Endodermal cell (in vitro differentiated cells): Measurements from ENCODE around the gene HAND1. TPM values are rescaled to one million over a fixed set of nuclear protein-coding genes. Genes with fewer than 3 reads are reported as not detected.
"Not testable (repeated sequence)": the region's sequence is repeated elsewhere in the genome, so short reads cannot be mapped to it uniquely, and the experiment has no call there.

Experiments used
- DNase-seq: peaks from one replicate; pipeline ENCODE4 v3.0.0-alpha.2; 2017
- H3K27ac ChIP-seq: 2 replicates; pipeline ENCODE4 v1.5.1; 2013; ENCODE audit warnings: mild to moderate bottlenecking, low read depth, low read length, moderate library complexity
- H3K27me3 ChIP-seq: 2 replicates; pipeline ENCODE4 v1.6.1; 2013; ENCODE audit warnings: mild to moderate bottlenecking, low read length, moderate library complexity; ENCODE audit not compliant: insufficient read depth, control insufficient read depth, poor library complexity, severe bottlenecking
- H3K36me3 ChIP-seq: 2 replicates; pipeline ENCODE4 v1.7.0; 2013; ENCODE audit warnings: mild to moderate bottlenecking, low read length, moderate library complexity; ENCODE audit not compliant: control insufficient read depth, insufficient read depth
- H3K4me1 ChIP-seq: one replicate; pipeline ENCODE4 v1.7.0; 2013; ENCODE audit warnings: low read length; ENCODE audit not compliant: control insufficient read depth, insufficient read depth
- H3K4me3 ChIP-seq: 2 replicates; pipeline ENCODE4 v1.5.1; 2013; ENCODE audit warnings: mild to moderate bottlenecking, low read length, moderate library complexity
- H3K9ac ChIP-seq: 2 replicates; pipeline ENCODE4 v1.6.1; 2013; ENCODE audit warnings: mild to moderate bottlenecking, low read length, moderate library complexity; ENCODE audit not compliant: poor library complexity, severe bottlenecking; ENCODE audit errors: extremely low read depth
- H3K9me3 ChIP-seq: 2 replicates; pipeline ENCODE4 v1.6.1; 2013; ENCODE audit warnings: mild to moderate bottlenecking, low read length, moderate library complexity; ENCODE audit not compliant: control insufficient read depth
- H3K27ac Mint-ChIP-seq: 2 replicates; pipeline ENCODE4 v1.8.0; 2020; ENCODE audit warnings: mixed read lengths
- H3K27me3 Mint-ChIP-seq: 2 replicates; pipeline ENCODE4 v1.8.0; 2021; ENCODE audit warnings: mild to moderate bottlenecking, mixed read lengths; ENCODE audit not compliant: insufficient read depth
- H3K36me3 Mint-ChIP-seq: 2 replicates; pipeline ENCODE4 v1.8.0; 2020; ENCODE audit warnings: low read depth, mixed read lengths
- H3K4me1 Mint-ChIP-seq: 2 replicates; pipeline ENCODE4 v1.8.0; 2020; ENCODE audit warnings: mixed read lengths
- H3K4me3 Mint-ChIP-seq: 2 replicates; pipeline ENCODE4 v1.8.0; 2020; ENCODE audit warnings: mild to moderate bottlenecking, moderate library complexity, mixed read lengths
- H3K9me3 Mint-ChIP-seq: 2 replicates; pipeline ENCODE4 v1.8.0; 2020; ENCODE audit warnings: mild to moderate bottlenecking, mixed read lengths
- WGBS, 2 experiments: methylation state at CpG; one replicate each; pipeline versions ENCODE4 v1.1.5 to v1.1.7; 2013; ENCODE audit warnings: missing lambda C conversion rate in 2 of 2, mixed read lengths in 1 of 2; ENCODE audit not compliant: insufficient coverage in 1 of 2, insufficient read length in 1 of 2; 5-methylcytosine and 5-hydroxymethylcytosine counted together
- total RNA-seq, 2 donors: library from RNA; stranded (reverse); fragmentation: NEBNext Ultra II Directional in 1 of 2; extraction: Animal tissue kit (Norgen Biotek cat#: 25700) in 1 of 2; gene quantifications; 2 replicates in 1 of 2; 3 replicates in 1 of 2; pipeline ENCODE4 v1.2.1, GENCODE V29; 2021
- TF ChIP-seq, protein P1 (sequence below): fragments of 200-600 bp; sonication (generic); conservative IDR thresholded peaks from 2 replicates; pipeline ENCODE4 v1.5.0; 2021; ENCODE audit warnings: antibody characterized with exemption, mild to moderate bottlenecking

Gene HAND1
- total RNA-seq, 2 donors from 2014 or later, result not detected

DNA sequence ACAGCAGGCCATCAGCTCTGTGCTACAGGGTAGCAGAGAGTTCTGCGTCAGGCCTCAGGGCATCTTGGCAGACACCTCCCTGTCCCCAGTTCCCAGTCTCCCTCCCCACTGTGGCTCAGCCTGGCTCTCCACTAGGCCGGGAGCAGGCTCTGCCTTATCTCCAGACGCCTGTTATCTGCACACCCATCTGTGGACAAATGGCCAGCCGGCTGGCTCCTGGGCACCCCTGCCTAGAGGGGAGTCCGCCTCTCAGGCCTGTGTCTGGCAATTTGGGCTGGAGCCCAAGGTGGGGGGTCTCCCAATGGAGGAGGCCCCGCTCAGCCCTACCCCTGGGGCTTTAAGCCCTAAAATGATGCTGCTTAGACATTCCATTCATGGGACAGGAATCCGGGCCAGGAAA lies 39.2 kb upstream of the HAND1 start:
- H3K27me3 ChIP-seq, result no peaks in the 10 kb centered on the region
- H3K27ac ChIP-seq, result no peak overlapping the region
- H3K4me3 Mint-ChIP-seq, result no peak overlapping the region
- no peak overlapping the region for H3K4me3 ChIP-seq
- H3K27ac Mint-ChIP-seq, result no peak overlapping the region
- no peak overlapping the region for H3K9ac ChIP-seq
- H3K4me1 ChIP-seq, result peaks cover 15% of the 10 kb centered on the region
- DNase-seq, result no peak
- no peaks in the 10 kb centered on the region for H3K9me3 Mint-ChIP-seq
- no peaks in the 10 kb centered on the region for H3K9me3 ChIP-seq
- peaks cover 18% of the 10 kb centered on the region for H3K27me3 Mint-ChIP-seq
- TF ChIP-seq, protein P1, sequence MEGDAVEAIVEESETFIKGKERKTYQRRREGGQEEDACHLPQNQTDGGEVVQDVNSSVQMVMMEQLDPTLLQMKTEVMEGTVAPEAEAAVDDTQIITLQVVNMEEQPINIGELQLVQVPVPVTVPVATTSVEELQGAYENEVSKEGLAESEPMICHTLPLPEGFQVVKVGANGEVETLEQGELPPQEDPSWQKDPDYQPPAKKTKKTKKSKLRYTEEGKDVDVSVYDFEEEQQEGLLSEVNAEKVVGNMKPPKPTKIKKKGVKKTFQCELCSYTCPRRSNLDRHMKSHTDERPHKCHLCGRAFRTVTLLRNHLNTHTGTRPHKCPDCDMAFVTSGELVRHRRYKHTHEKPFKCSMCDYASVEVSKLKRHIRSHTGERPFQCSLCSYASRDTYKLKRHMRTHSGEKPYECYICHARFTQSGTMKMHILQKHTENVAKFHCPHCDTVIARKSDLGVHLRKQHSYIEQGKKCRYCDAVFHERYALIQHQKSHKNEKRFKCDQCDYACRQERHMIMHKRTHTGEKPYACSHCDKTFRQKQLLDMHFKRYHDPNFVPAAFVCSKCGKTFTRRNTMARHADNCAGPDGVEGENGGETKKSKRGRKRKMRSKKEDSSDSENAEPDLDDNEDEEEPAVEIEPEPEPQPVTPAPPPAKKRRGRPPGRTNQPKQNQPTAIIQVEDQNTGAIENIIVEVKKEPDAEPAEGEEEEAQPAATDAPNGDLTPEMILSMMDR, result no peak
- 68 to 89% methylated on average over 4 to 7 of the region's 7 CpGs for WGBS, 2 experiments
- H3K4me1 Mint-ChIP-seq, result peaks cover 34% of the 10 kb centered on the region
- H3K36me3 ChIP-seq, result no peaks in the 10 kb centered on the region
- H3K36me3 Mint-ChIP-seq, result no peaks in the 10 kb centered on the region

DNA sequence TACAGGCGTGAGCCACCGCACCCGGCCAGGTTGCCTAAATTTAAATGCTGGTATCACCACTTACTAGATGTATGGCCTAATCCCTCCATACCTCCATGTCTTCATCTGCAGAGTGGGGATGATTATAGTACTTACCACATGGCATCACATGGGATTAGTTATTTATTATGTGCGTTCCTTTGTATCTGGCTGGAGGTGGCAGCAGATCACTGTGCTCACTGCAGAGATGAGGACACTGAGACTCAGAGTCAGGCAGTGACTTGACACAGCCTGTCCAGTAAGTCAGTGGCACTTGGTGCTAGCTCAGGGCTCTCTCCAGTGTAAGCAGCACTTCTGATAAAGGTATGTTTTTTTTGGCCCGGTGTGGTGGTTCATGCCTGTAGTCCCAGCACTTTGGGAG lies 38.4 kb upstream of the HAND1 start:
- no peaks in the 10 kb centered on the region for H3K36me3 ChIP-seq
- H3K9me3 ChIP-seq, result no peaks in the 10 kb centered on the region
- no peak for DNase-seq
- no peaks in the 10 kb centered on the region for H3K27me3 ChIP-seq
- peaks cover 10% of the 10 kb centered on the region for H3K4me1 ChIP-seq
- Mint-ChIP-seq H3K27me3 (peaks cover 18% of the 10 kb centered on the region), H3K4me3 (no peak overlapping the region), H3K9me3 (no peaks in the 10 kb centered on the region), H3K36me3 (no peaks in the 10 kb centered on the region), H3K4me1 (peaks cover 28% of the 10 kb centered on the region), H3K27ac (no peak overlapping the region)
- H3K4me3 ChIP-seq, result no peak overlapping the region
- no peak overlapping the region for H3K9ac ChIP-seq
- H3K27ac ChIP-seq, result no peak overlapping the region
- TF ChIP-seq, protein P1, result no peak
- WGBS, 2 experiments, result 89 to 94% methylated on average over 5 of the region's 5 CpGs

DNA sequence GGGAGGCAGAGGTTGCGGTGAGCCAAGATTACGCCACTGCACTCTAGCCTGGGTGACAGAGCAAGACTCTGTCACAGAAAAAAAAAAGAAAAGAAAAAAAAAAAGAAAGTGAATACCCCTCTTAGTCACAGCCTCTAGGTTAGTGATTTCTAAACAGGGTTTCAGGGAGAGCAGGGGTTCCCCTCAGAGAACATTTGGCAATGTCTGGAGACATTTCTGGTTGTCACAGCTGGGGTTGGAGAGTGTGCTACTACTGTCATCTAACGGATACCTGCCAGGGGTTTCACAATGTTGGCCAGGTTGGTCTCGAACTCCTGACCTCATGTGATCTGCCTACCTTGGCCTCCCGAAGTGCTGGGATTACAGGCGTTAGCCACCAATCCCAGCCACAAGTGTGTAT lies 37.5 kb upstream of the HAND1 start:
- H3K27ac Mint-ChIP-seq, H3K9me3 Mint-ChIP-seq: not testable (repeated sequence)
- 82 to 86% methylated on average over 4 to 6 of the region's 6 CpGs for WGBS, 2 experiments

DNA sequence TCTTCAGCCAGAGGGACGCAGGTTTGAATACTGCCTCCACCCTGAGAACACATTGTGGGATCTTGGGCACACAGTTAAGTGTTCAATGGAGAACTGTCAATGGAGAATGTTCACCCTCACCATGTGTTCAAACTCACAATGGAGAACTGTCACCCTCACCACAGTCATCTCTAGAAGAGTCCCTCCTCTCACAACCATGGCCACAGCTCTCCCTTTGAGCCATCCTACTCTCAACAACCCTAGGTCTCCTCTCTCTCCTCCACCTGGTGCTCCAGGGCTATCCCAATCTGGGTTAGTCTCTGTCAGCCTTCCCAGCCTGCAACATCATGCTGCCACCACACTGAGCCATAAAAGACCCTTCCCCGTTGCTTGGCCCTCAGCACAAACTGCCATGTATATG lies 36.3 kb upstream of the HAND1 start:
- Histone ChIP-seq H3K27me3 (no peaks in the 10 kb centered on the region), H3K4me1 (peaks cover 7% of the 10 kb centered on the region), H3K36me3 (no peaks in the 10 kb centered on the region), H3K4me3 (no peak overlapping the region), H3K9ac (no peak overlapping the region), H3K27ac (no peak overlapping the region), H3K9me3 (no peaks in the 10 kb centered on the region)
- no peak for DNase-seq
- H3K27ac Mint-ChIP-seq, result no peak overlapping the region
- peaks cover 22% of the 10 kb centered on the region for H3K4me1 Mint-ChIP-seq
- H3K4me3 Mint-ChIP-seq, result no peak overlapping the region
- TF ChIP-seq, protein P1, result no peak
- WGBS, 2 experiments, result 80 to 94% methylated on average over 1 to 2 of the region's 2 CpGs
- peaks cover 14% of the 10 kb centered on the region for H3K27me3 Mint-ChIP-seq
- no peaks in the 10 kb centered on the region for H3K9me3 Mint-ChIP-seq
- H3K36me3 Mint-ChIP-seq, result no peaks in the 10 kb centered on the region

More for the DNA sequence above, 37.5 kb upstream of the HAND1 start:
- not testable (repeated sequence) for H3K27me3 ChIP-seq, H3K9ac ChIP-seq, H3K4me1 ChIP-seq, H3K4me3 ChIP-seq, H3K9me3 ChIP-seq, H3K27ac ChIP-seq, H3K4me3 Mint-ChIP-seq, H3K36me3 ChIP-seq, H3K36me3 Mint-ChIP-seq
- H3K4me1 Mint-ChIP-seq, result peaks cover 24% of the 10 kb centered on the region
- peaks cover 18% of the 10 kb centered on the region for H3K27me3 Mint-ChIP-seq
- peak; percentile 11 for DNase-seq
